Measurements from ENCODE around the gene HOXA2.

DNA sequence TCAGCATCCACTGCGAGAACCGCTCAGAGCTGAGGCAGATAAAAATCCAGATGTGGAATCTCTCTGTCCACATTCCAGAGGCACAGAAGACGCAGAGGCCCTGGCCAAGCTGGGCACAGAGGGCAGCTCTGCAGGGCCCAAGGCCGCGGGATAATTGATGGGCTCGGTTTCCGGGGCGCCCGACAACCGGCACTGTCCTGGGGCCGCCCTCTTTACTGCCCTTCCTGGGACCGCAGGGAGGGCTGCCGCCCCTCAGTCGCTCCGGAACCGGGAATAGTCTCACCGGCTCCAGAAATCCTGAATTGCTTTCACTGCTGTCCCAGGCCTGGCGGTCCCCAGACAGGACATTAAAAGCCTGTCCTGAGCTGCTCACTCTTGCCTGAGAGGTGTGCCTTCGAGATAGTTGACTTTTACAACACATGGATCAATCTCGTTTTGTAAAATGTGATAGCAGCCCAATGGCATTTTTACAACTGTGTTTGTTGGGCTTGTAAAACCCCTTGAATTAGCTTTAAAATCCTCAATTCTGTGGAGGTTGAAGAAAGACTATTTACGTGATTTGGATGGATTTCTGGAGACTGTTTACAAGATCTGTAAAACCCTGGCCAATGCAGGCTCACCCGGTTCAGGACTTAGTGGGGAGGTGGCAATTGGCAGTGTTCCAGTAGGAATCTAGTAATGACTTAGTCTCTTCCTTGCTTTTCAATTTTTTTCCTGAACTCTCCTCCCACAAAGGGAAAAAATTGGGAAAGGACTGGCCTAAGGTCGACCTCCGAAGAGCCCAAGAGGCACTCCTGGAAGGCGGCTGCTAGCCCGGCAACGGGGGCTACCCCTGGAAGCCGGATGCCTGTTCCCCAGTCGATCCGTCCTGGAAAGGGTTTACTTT is 46.5 kb upstream of the HOXA2 start:
- TF ChIP-seq EZH2phosphoT487 (IDR thresholded peaks at IDR 0.05; ENCODE audit: low read depth, severe bottlenecking, unreplicated experiment) (no peak), EZH2 (IDR thresholded peaks at IDR 0.05; ENCODE audit: borderline replicate concordance) (no peak)
- TF ChIP-seq, protein P1, sequence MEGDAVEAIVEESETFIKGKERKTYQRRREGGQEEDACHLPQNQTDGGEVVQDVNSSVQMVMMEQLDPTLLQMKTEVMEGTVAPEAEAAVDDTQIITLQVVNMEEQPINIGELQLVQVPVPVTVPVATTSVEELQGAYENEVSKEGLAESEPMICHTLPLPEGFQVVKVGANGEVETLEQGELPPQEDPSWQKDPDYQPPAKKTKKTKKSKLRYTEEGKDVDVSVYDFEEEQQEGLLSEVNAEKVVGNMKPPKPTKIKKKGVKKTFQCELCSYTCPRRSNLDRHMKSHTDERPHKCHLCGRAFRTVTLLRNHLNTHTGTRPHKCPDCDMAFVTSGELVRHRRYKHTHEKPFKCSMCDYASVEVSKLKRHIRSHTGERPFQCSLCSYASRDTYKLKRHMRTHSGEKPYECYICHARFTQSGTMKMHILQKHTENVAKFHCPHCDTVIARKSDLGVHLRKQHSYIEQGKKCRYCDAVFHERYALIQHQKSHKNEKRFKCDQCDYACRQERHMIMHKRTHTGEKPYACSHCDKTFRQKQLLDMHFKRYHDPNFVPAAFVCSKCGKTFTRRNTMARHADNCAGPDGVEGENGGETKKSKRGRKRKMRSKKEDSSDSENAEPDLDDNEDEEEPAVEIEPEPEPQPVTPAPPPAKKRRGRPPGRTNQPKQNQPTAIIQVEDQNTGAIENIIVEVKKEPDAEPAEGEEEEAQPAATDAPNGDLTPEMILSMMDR (IDR thresholded peaks at IDR 0.05; ENCODE audit: poor library complexity): no peak

All from hepatocyte (in vitro differentiated cells).